Measurements from ENCODE around the gene CCL23.

Gene CCL23

DNA sequence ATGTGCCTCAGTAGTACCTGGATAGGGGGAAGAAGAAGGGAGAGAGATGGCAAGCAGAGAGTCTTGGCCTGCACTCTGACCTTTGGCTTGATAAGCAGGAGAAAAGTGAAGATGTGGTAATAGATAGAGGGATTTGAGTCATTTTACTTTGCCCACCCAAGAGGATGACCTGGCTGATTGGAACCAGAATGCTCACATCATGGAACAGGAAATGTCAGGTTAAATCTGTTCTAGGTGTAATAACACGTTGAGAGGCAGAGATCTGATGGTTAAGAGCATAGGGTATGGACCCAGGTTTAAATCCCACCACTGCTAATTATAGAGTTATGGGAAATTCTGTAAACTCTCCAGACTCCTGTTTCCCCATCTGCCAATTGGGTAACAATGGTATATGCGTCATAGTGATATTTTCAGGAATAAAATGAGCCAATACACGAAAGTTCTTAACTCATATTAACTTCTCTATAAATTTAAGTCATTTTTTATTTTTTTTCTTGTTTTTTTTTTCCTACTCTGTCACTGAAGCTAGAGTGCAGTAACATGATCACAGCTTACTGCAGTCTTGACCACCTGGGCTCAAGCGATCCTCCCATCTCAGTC is 38.2 kb upstream of the CCL23 start:
- TF ChIP-seq, protein P1, sequence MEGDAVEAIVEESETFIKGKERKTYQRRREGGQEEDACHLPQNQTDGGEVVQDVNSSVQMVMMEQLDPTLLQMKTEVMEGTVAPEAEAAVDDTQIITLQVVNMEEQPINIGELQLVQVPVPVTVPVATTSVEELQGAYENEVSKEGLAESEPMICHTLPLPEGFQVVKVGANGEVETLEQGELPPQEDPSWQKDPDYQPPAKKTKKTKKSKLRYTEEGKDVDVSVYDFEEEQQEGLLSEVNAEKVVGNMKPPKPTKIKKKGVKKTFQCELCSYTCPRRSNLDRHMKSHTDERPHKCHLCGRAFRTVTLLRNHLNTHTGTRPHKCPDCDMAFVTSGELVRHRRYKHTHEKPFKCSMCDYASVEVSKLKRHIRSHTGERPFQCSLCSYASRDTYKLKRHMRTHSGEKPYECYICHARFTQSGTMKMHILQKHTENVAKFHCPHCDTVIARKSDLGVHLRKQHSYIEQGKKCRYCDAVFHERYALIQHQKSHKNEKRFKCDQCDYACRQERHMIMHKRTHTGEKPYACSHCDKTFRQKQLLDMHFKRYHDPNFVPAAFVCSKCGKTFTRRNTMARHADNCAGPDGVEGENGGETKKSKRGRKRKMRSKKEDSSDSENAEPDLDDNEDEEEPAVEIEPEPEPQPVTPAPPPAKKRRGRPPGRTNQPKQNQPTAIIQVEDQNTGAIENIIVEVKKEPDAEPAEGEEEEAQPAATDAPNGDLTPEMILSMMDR (IDR thresholded peaks at IDR 0.05; ENCODE audit: low read depth, low read length): no peak
- no peak overlapping the region for H3K4me3 ChIP-seq (replicated peaks in 1 of 2; ENCODE audit: low read depth in 2 of 2, low read length in 2 of 2)
- DNase-seq (ENCODE audit: low read depth in 2 of 2): no peak

DNA sequence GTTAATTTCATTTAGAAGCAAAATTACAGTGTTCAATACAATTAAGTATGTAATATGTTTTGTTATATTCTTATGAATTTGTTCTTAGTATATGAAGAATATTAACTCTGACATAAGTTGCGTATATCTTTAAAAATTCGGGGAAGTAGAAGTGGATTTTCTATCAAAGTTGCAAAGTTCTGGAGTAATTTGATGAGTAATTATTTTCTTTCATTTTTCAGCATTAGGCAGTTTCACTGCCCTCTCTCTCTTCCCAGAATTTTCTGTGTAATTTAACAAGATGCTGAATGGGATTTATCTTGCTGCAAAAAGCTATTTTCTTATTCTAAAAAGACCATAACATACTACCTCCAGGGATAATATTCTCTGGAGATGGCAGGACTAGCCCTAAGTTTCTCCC is 37.4 kb upstream of the CCL23 start:
- TF ChIP-seq, protein P1 (IDR thresholded peaks at IDR 0.05; ENCODE audit: low read depth, low read length): no peak
- DNase-seq (ENCODE audit: low read depth in 2 of 2): no peak
- H3K4me3 ChIP-seq (replicated peaks in 1 of 2; ENCODE audit: low read depth in 2 of 2, low read length in 2 of 2): no peak overlapping the region

DNA sequence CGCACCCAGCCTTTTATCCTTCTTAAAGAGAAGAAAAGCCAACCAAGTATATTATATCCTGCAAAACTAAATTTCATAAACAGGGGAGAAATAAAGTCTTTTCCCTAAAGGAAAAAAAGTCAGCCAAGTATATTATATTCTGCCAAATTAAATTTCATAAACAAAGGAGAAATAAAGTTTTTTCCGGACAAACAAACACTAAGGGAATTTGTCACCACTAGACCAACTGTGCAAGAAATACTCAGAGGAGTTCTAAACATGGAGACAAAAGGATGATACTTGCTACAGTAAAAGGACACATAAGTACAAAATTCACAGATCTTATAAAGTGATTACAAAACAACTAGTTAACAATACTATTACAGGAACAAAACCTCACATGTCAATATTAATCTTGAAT is 31.9 kb upstream of the CCL23 start:
- TF ChIP-seq, protein P1 (IDR thresholded peaks at IDR 0.05; ENCODE audit: low read depth, low read length): no peak
- H3K4me3 ChIP-seq (replicated peaks in 1 of 2; ENCODE audit: low read depth in 2 of 2, low read length in 2 of 2): no peak overlapping the region
- no peak for DNase-seq (ENCODE audit: low read depth in 2 of 2)

- no peak for DNase-seq (ENCODE audit: low read depth in 2 of 2)
- no peak overlapping the region for H3K4me3 ChIP-seq (replicated peaks in 1 of 2; ENCODE audit: low read depth in 2 of 2, low read length in 2 of 2)
- TF ChIP-seq, protein P1 (IDR thresholded peaks at IDR 0.05; ENCODE audit: low read depth, low read length): no peak
Observed at GRCh38 chr17:36048066-36048465, 30.3 kb upstream of the CCL23 start.

GRCh38 chr17:36036235-36036634 is 18.5 kb upstream of the CCL23 start:
- no peak overlapping the region for H3K4me3 ChIP-seq (replicated peaks in 1 of 2; ENCODE audit: low read depth in 2 of 2, low read length in 2 of 2)
- TF ChIP-seq, protein P1 (IDR thresholded peaks at IDR 0.05; ENCODE audit: low read depth, low read length): no peak
- no peak for DNase-seq (ENCODE audit: low read depth in 2 of 2)

DNA sequence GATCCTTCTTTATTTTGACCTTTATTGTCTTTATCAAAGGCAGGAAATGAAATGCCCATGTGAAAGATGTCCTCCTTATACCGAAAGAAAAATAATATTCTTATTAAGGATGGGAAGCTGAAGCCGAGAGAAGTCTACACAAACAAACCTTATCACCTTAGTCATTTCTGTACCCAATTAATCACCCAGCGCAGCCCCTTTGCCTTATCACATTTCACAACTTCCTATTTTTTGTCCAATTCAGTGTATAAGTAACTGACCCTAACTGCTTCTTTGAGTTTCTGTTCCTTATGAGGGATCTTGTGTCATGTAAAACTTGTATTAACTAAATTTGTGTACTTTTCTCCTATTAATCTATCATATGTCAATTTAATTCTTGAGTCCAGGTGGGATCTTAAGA is 16.4 kb upstream of the CCL23 start:
- H3K4me3 ChIP-seq (replicated peaks in 1 of 2; ENCODE audit: low read depth in 2 of 2, low read length in 2 of 2): no peak overlapping the region
- DNase-seq (ENCODE audit: low read depth in 2 of 2): no peak
- TF ChIP-seq, protein P1 (IDR thresholded peaks at IDR 0.05; ENCODE audit: low read depth, low read length): no peak

GRCh38 chr17:36030956-36031355 is 13.2 kb upstream of the CCL23 start:
- DNase-seq (ENCODE audit: low read depth in 2 of 2): no peak
- TF ChIP-seq, protein P1 (IDR thresholded peaks at IDR 0.05; ENCODE audit: low read depth, low read length): no peak

More at GRCh38 chr17:36030956-36031355, 13.2 kb upstream of the CCL23 start:
- no peak overlapping the region for H3K4me3 ChIP-seq (replicated peaks in 1 of 2; ENCODE audit: low read depth in 2 of 2, low read length in 2 of 2)
